ENCODE data around the gene PIGM. TPM values are rescaled to one million over a fixed set of nuclear protein-coding genes. Genes with fewer than 3 reads are reported as not detected.

The PIGM gene
- total and polyA plus RNA-seq, 4 experiments from 2014 or later = 2.9 to 12.3 (median 7.6) TPM

GRCh38 chr1:160009081-160009480 lies 22.7 kb downstream of the PIGM start:
- H3K27me3 ChIP-seq (ENCODE audit: insufficient read depth, low read length) = no peaks in the 10 kb centered on the region
- Mint-ChIP-seq H3K27me3 (peaks cover 1 to 3% of the 10 kb centered on the region in 2 donors), H3K4me3 (no peak overlapping the region), H3K4me1 (no peaks in the 10 kb centered on the region), H3K27ac (no peak overlapping the region), H3K9me3 (no peaks in the 10 kb centered on the region), H3K36me3 (no peaks in the 10 kb centered on the region)
- no peaks in the 10 kb centered on the region for H3K36me3 ChIP-seq (ENCODE audit: insufficient read depth, low read length)
- no peaks in the 10 kb centered on the region for H3K9me3 ChIP-seq (ENCODE audit: control insufficient read depth in 1 of 2, low read length in 2 of 2)
- no peak for DNase-seq
- POLR2A ChIA-PET (ENCODE audit: partially characterized antibody) = no interaction called here
- H3K27ac ChIP-seq (ENCODE audit: low read depth, low read length) = no peak overlapping the region
- no peak overlapping the region for H3K4me3 ChIP-seq (ENCODE audit: low read length in 2 of 2)
- intact Hi-C loops (cut with micrococcal nuclease) = loop anchor here (5.0 kb wide), 1 partner anchor 797 kb away; no protein-coding TSS in a partner anchor
- H3K4me1 ChIP-seq (ENCODE audit: insufficient read depth, low read length) = no peaks in the 10 kb centered on the region
- CTCF ChIA-PET (ENCODE audit: partially characterized antibody) = interaction anchor here (1.2 to 7.5 kb wide), 9 partner anchors 9 to 876 kb away, joined by 3 to 120 read pairs (median 26); partner anchors contain the start of genes DUSP23, FCRL6 and PIGM

GRCh38 chr1:160007577-160008200 lies 24.1 kb downstream of the PIGM start:
- no peaks in the 10 kb centered on the region for H3K36me3 Mint-ChIP-seq

GRCh38 chr1:160006312-160006940 lies 25.4 kb downstream of the PIGM start:
- Histone ChIP-seq H3K4me3 (ENCODE audit: low read length in 2 of 2) (no peak overlapping the region), H3K4me1 (ENCODE audit: insufficient read depth, low read length) (no peaks in the 10 kb centered on the region), H3K27me3 (ENCODE audit: insufficient read depth, low read length) (no peaks in the 10 kb centered on the region), H3K9me3 (ENCODE audit: control insufficient read depth in 1 of 2, low read length in 2 of 2) (no peaks in the 10 kb centered on the region), H3K27ac (ENCODE audit: low read depth, low read length) (no peak overlapping the region), H3K36me3 (ENCODE audit: insufficient read depth, low read length) (no peaks in the 10 kb centered on the region)
- Mint-ChIP-seq H3K36me3 (no peaks in the 10 kb centered on the region), H3K4me1 (no peaks in the 10 kb centered on the region), H3K27ac (peak overlapping the region in 1 of 7 donors; percentile 13), H3K4me3 (no peak overlapping the region), H3K9me3 (no peaks in the 10 kb centered on the region), H3K27me3 (peaks cover 1 to 5% of the 10 kb centered on the region in 2 donors)
- intact Hi-C loops (cut with micrococcal nuclease) = loop anchor here (1.0 to 5.0 kb wide), 4 partner anchors 24 to 794 kb away; partner anchors contain the start of gene PIGM
- peak; percentile 59 to 69 (median 62) for DNase-seq
- CTCF ChIA-PET (ENCODE audit: partially characterized antibody) = interaction anchor here (0.7 to 7.5 kb wide), 35 partner anchors 7 to 873 kb away, joined by 3 to 120 read pairs (median 5); partner anchors contain the start of genes DUSP23, FCRL6, IGSF9 and KCNJ9
- POLR2A ChIA-PET (ENCODE audit: partially characterized antibody) = interaction anchor here (1.3 kb wide), 1 partner anchor 71 kb away, joined by 3 read pairs; no protein-coding TSS in a partner anchor

More at GRCh38 chr1:160007577-160008200, 24.1 kb downstream of the PIGM start:
- Histone ChIP-seq H3K36me3 (ENCODE audit: insufficient read depth, low read length) (no peaks in the 10 kb centered on the region), H3K4me1 (ENCODE audit: insufficient read depth, low read length) (no peaks in the 10 kb centered on the region), H3K27me3 (ENCODE audit: insufficient read depth, low read length) (no peaks in the 10 kb centered on the region), H3K9me3 (ENCODE audit: control insufficient read depth in 1 of 2, low read length in 2 of 2) (no peaks in the 10 kb centered on the region), H3K4me3 (ENCODE audit: low read length in 2 of 2) (no peak overlapping the region), H3K27ac (ENCODE audit: low read depth, low read length) (no peak overlapping the region)
- Mint-ChIP-seq H3K27me3 (peaks cover 1 to 3% of the 10 kb centered on the region in 2 donors), H3K27ac (no peak overlapping the region), H3K4me3 (no peak overlapping the region), H3K4me1 (no peaks in the 10 kb centered on the region), H3K9me3 (no peaks in the 10 kb centered on the region)
- DNase-seq = peak in 4 of 5 donors; percentile 22 to 41 (median 33)
- intact Hi-C loops (cut with micrococcal nuclease) = loop anchor here (1.0 to 5.0 kb wide), 4 partner anchors 23 to 795 kb away; partner anchors contain the start of genes DUSP23 and PIGM
- ChIA-PET POLR2A (ENCODE audit: partially characterized antibody) (no interaction called here), CTCF (ENCODE audit: partially characterized antibody) (interaction anchor here (0.6 to 7.5 kb wide), 42 partner anchors 9 to 875 kb away, joined by 3 to 120 read pairs (median 5); partner anchors contain the start of genes FCRL6, IGSF9, KCNJ9 and PIGM)

GRCh38 chr1:160005070-160005469 lies 26.7 kb downstream of the PIGM start:
- H3K4me3 Mint-ChIP-seq = no peak overlapping the region
- Histone ChIP-seq H3K27me3 (ENCODE audit: insufficient read depth, low read length) (no peaks in the 10 kb centered on the region), H3K4me1 (ENCODE audit: insufficient read depth, low read length) (no peaks in the 10 kb centered on the region), H3K27ac (ENCODE audit: low read depth, low read length) (no peak overlapping the region), H3K9me3 (ENCODE audit: control insufficient read depth in 1 of 2, low read length in 2 of 2) (no peaks in the 10 kb centered on the region), H3K36me3 (ENCODE audit: insufficient read depth, low read length) (no peaks in the 10 kb centered on the region), H3K4me3 (ENCODE audit: low read length in 2 of 2) (no peak overlapping the region)
- ChIA-PET CTCF (ENCODE audit: partially characterized antibody) (interaction anchor here (0.9 to 7.5 kb wide), 13 partner anchors 11 to 872 kb away, joined by 3 to 120 read pairs (median 8); partner anchors contain the start of genes DUSP23, FCRL6 and PIGM), POLR2A (ENCODE audit: partially characterized antibody) (no interaction called here)
- intact Hi-C loops (cut with micrococcal nuclease) = loop anchor here (5.0 kb wide), 1 partner anchor 793 kb away; no protein-coding TSS in a partner anchor
- H3K4me1 Mint-ChIP-seq = no peaks in the 10 kb centered on the region
- H3K27me3 Mint-ChIP-seq = peaks cover 1 to 7% of the 10 kb centered on the region in 2 donors
- H3K36me3 Mint-ChIP-seq = no peaks in the 10 kb centered on the region
- no peaks in the 10 kb centered on the region for H3K9me3 Mint-ChIP-seq
- no peak overlapping the region for H3K27ac Mint-ChIP-seq
- DNase-seq = no peak

- H3K9me3 ChIP-seq (ENCODE audit: control insufficient read depth in 1 of 2, low read length in 2 of 2) = no peaks in the 10 kb centered on the region
- Mint-ChIP-seq H3K9me3 (no peaks in the 10 kb centered on the region), H3K36me3 (no peaks in the 10 kb centered on the region), H3K4me1 (peaks cover 0 to under 1% (median 0%) of the 10 kb centered on the region in 4 donors), H3K4me3 (no peak overlapping the region), H3K27me3 (peaks cover 1 to 7% of the 10 kb centered on the region in 2 donors), H3K27ac (no peak overlapping the region)
- no peak for DNase-seq
- no peak overlapping the region for H3K4me3 ChIP-seq (ENCODE audit: low read length in 2 of 2)
- ChIA-PET CTCF (ENCODE audit: partially characterized antibody) (interaction anchor here (0.7 to 7.5 kb wide), 4 partner anchors 11 to 68 kb away, joined by 3 to 120 read pairs (median 32); no protein-coding TSS in a partner anchor), POLR2A (ENCODE audit: partially characterized antibody) (no interaction called here)
- intact Hi-C loops (cut with micrococcal nuclease) = no loop called here
- H3K4me1 ChIP-seq (ENCODE audit: insufficient read depth, low read length) = no peaks in the 10 kb centered on the region
- no peaks in the 10 kb centered on the region for H3K36me3 ChIP-seq (ENCODE audit: insufficient read depth, low read length)
- no peak overlapping the region for H3K27ac ChIP-seq (ENCODE audit: low read depth, low read length)
- H3K27me3 ChIP-seq (ENCODE audit: insufficient read depth, low read length) = no peaks in the 10 kb centered on the region
Measured at GRCh38 chr1:160004425-160004824, 27.4 kb downstream of the PIGM start.

GRCh38 chr1:160004001-160004400 lies 27.8 kb downstream of the PIGM start:
- Mint-ChIP-seq H3K36me3 (no peaks in the 10 kb centered on the region), H3K27me3 (peaks cover 4 to 7% of the 10 kb centered on the region in 2 donors), H3K27ac (no peak overlapping the region), H3K9me3 (no peaks in the 10 kb centered on the region), H3K4me3 (no peak overlapping the region), H3K4me1 (peaks cover 0 to 4% (median 0%) of the 10 kb centered on the region in 4 donors)
- DNase-seq = no peak
- no peak overlapping the region for H3K4me3 ChIP-seq (ENCODE audit: low read length in 2 of 2)
- H3K36me3 ChIP-seq (ENCODE audit: insufficient read depth, low read length) = no peaks in the 10 kb centered on the region
- no peaks in the 10 kb centered on the region for H3K4me1 ChIP-seq (ENCODE audit: insufficient read depth, low read length)
- CTCF ChIA-PET (ENCODE audit: partially characterized antibody) = interaction anchor here (0.7 to 7.5 kb wide), 6 partner anchors 9 to 112 kb away, joined by 3 to 120 read pairs (median 4); no protein-coding TSS in a partner anchor
- intact Hi-C loops (cut with micrococcal nuclease) = no loop called here
- no peaks in the 10 kb centered on the region for H3K27me3 ChIP-seq (ENCODE audit: insufficient read depth, low read length)
- H3K27ac ChIP-seq (ENCODE audit: low read depth, low read length) = no peak overlapping the region
- H3K9me3 ChIP-seq (ENCODE audit: control insufficient read depth in 1 of 2, low read length in 2 of 2) = no peaks in the 10 kb centered on the region
- POLR2A ChIA-PET (ENCODE audit: partially characterized antibody) = no interaction called here

- peaks cover 5 to 6% of the 10 kb centered on the region in 2 donors for H3K27me3 Mint-ChIP-seq
- Histone ChIP-seq H3K27me3 (ENCODE audit: insufficient read depth, low read length) (no peaks in the 10 kb centered on the region), H3K4me1 (ENCODE audit: insufficient read depth, low read length) (no peaks in the 10 kb centered on the region), H3K36me3 (ENCODE audit: insufficient read depth, low read length) (no peaks in the 10 kb centered on the region), H3K4me3 (ENCODE audit: low read length in 2 of 2) (no peak overlapping the region), H3K27ac (ENCODE audit: low read depth, low read length) (no peak overlapping the region), H3K9me3 (ENCODE audit: control insufficient read depth in 1 of 2, low read length in 2 of 2) (no peaks in the 10 kb centered on the region)
- intact Hi-C loops (cut with micrococcal nuclease) = no loop called here
- H3K9me3 Mint-ChIP-seq = no peaks in the 10 kb centered on the region
- ChIA-PET POLR2A (ENCODE audit: partially characterized antibody) (no interaction called here), CTCF (ENCODE audit: partially characterized antibody) (interaction anchor here (1.0 to 7.5 kb wide), 2 partner anchors 10 to 65 kb away, joined by 3 to 120 read pairs; no protein-coding TSS in a partner anchor)
- no peaks in the 10 kb centered on the region for H3K36me3 Mint-ChIP-seq
- no peak overlapping the region for H3K27ac Mint-ChIP-seq
- no peak overlapping the region for H3K4me3 Mint-ChIP-seq
- peaks cover 0 to 4% (median 0%) of the 10 kb centered on the region in 4 donors for H3K4me1 Mint-ChIP-seq
- DNase-seq = no peak
Measured at GRCh38 chr1:160001440-160001839, 30.4 kb downstream of the PIGM start.
